HL-60 (cell line): ENCODE results near the gene MYO5C.

Experiments used
- CTCF ChIP-seq: IDR thresholded peaks from one replicate; pipeline ENCODE4 v1.5.1; 2011; ENCODE audit warnings: low read length, control low read depth, inconsistent platforms; ENCODE audit not compliant: insufficient read depth
- GABPA ChIP-seq: IDR thresholded peaks from 2 replicates; pipeline ENCODE4 v1.6.1; 2012; ENCODE audit warnings: low read depth
- POLR2AphosphoS5 ChIP-seq: IDR thresholded peaks from 2 replicates; pipeline ENCODE4 v1.6.1; 2012; ENCODE audit warnings: low read depth
- REST ChIP-seq: IDR thresholded peaks from 2 replicates; pipeline ENCODE4 v1.6.1; 2012; ENCODE audit warnings: low read depth; ENCODE audit not compliant: insufficient replicate concordance
- SPI1 ChIP-seq: IDR thresholded peaks from 2 replicates; pipeline ENCODE4 v1.6.1; 2012; ENCODE audit warnings: low read depth, mild to moderate bottlenecking, borderline replicate concordance

DNA sequence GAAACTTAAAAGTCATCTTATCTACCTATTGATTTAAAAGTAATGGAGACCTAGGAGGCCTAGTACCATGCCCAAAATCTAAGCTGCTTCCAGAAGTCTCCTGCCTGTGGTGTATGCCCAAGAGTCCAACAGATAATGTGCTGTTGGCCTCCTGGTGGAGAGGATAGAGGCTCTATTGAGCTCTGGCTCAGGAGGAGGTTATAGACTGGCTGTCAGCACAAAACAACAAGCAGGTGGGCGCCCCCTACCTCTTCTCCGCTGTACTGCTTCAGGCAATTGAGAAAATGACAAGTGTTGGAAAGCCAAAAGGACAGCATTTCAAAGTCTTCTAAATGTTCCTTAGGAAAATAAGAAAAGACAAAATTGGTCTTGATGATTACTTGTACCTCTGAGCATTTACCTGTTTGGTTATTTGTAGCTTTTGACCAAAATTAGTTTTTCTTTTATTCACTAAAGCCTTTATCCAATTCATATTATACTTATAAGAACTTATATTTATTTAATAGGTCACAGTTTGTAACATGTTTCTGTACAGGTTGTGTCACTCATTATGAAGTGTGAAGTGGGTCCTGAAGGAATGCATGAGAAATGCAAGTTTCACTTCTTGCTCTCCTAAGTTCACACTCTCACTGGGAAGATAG is 87.2 kb downstream of the MYO5C start:
- peak; percentile 70 for TF ChIP-seq CTCF
- TF ChIP-seq SPI1: no peak
- TF ChIP-seq POLR2AphosphoS5: no peak
- TF ChIP-seq GABPA: no peak
- no peak for TF ChIP-seq REST
